Measurements from ENCODE around the gene NRXN3.
"Not testable (repeated sequence)": the region's sequence is repeated elsewhere in the genome, so short reads cannot be mapped to it uniquely, and the experiment has no call there.

Gene NRXN3

GRCh38 chr14:79017561-79017960 is 847.4 kb downstream of the NRXN3 start:
- no peak overlapping the region for H3K4me3 ChIP-seq (ENCODE audit: low read depth, low read length)
- in situ Hi-C loops (cut with HindIII; ENCODE audit: low sequenced_read_pairs), result no loop called here
- no peak for DNase-seq (ENCODE audit: low read depth)

GRCh38 chr14:79018836-79019235 is 848.7 kb downstream of the NRXN3 start:
- no peak for DNase-seq (ENCODE audit: low read depth)
- in situ Hi-C loops (cut with HindIII; ENCODE audit: low sequenced_read_pairs), result no loop called here
- no peak for TF ChIP-seq CTCF (IDR thresholded peaks at IDR 0.05; ENCODE audit: low read depth, low read length, missing control alignments)
- no peak overlapping the region for H3K4me3 ChIP-seq (ENCODE audit: low read depth, low read length)

More at GRCh38 chr14:79017561-79017960, 847.4 kb downstream of the NRXN3 start:
- no peak for TF ChIP-seq CTCF (IDR thresholded peaks at IDR 0.05; ENCODE audit: low read depth, low read length, missing control alignments)

- DNase-seq (ENCODE audit: low read depth); H3K4me3 ChIP-seq (ENCODE audit: low read depth, low read length); in situ Hi-C loops (cut with HindIII; ENCODE audit: low sequenced_read_pairs): not testable (repeated sequence)
Measured at GRCh38 chr14:79019898-79020297, 849.7 kb downstream of the NRXN3 start.

GRCh38 chr14:79021766-79022165 is 851.6 kb downstream of the NRXN3 start:
- in situ Hi-C loops (cut with HindIII; ENCODE audit: low sequenced_read_pairs), result no loop called here
- TF ChIP-seq CTCF (IDR thresholded peaks at IDR 0.05; ENCODE audit: low read depth, low read length, missing control alignments), result no peak
- no peak for DNase-seq (ENCODE audit: low read depth)
- H3K4me3 ChIP-seq (ENCODE audit: low read depth, low read length), result no peak overlapping the region

- in situ Hi-C loops (cut with HindIII; ENCODE audit: low sequenced_read_pairs), result no loop called here
- no peak for TF ChIP-seq CTCF (IDR thresholded peaks at IDR 0.05; ENCODE audit: low read depth, low read length, missing control alignments)
Measured at GRCh38 chr14:79027138-79027537, 857.0 kb downstream of the NRXN3 start.

GRCh38 chr14:79028281-79028680 is 858.1 kb downstream of the NRXN3 start:
- in situ Hi-C loops (cut with HindIII; ENCODE audit: low sequenced_read_pairs), result no loop called here
- no peak for TF ChIP-seq CTCF (IDR thresholded peaks at IDR 0.05; ENCODE audit: low read depth, low read length, missing control alignments)
- DNase-seq (ENCODE audit: low read depth), result no peak

More at GRCh38 chr14:79027138-79027537, 857.0 kb downstream of the NRXN3 start:
- DNase-seq (ENCODE audit: low read depth), result no peak
- H3K4me3 ChIP-seq (ENCODE audit: low read depth, low read length), result no peak overlapping the region

GRCh38 chr14:79036441-79036840 is 866.3 kb downstream of the NRXN3 start:
- no peak overlapping the region for H3K4me3 ChIP-seq (ENCODE audit: low read depth, low read length)
- DNase-seq (ENCODE audit: low read depth), result no peak
- in situ Hi-C loops (cut with HindIII; ENCODE audit: low sequenced_read_pairs), result no loop called here
- TF ChIP-seq CTCF (IDR thresholded peaks at IDR 0.05; ENCODE audit: low read depth, low read length, missing control alignments), result no peak

More at GRCh38 chr14:79028281-79028680, 858.1 kb downstream of the NRXN3 start:
- H3K4me3 ChIP-seq (ENCODE audit: low read depth, low read length), result no peak overlapping the region

All from astrocyte of the cerebellum (primary cell).